Glutamatergic neuron (in vitro differentiated cells): Measurements from ENCODE around the gene CIAPIN1. TPM values are rescaled to one million over a fixed set of nuclear protein-coding genes. Genes with fewer than 3 reads are reported as not detected.

Experiments
- DNase-seq: peaks from one replicate; pipeline ENCODE4 v3.0.0; 2022
- H3K27ac Mint-ChIP-seq: one replicate; pipeline ENCODE4 v1.8.0; 2020; ENCODE audit warnings: mild to moderate bottlenecking, mixed read lengths, inconsistent platforms; ENCODE audit not compliant: unreplicated experiment
- H3K27me3 Mint-ChIP-seq: one replicate; pipeline ENCODE4 v1.8.0; 2020; ENCODE audit warnings: mild to moderate bottlenecking, moderate library complexity, mixed read lengths, inconsistent platforms; ENCODE audit not compliant: unreplicated experiment
- H3K36me3 Mint-ChIP-seq: one replicate; pipeline ENCODE4 v1.8.0; 2020; ENCODE audit warnings: mild to moderate bottlenecking, mixed read lengths, inconsistent platforms; ENCODE audit not compliant: unreplicated experiment
- H3K4me1 Mint-ChIP-seq: one replicate; pipeline ENCODE4 v1.8.0; 2020; ENCODE audit warnings: mild to moderate bottlenecking, low read depth, mixed read lengths, inconsistent platforms; ENCODE audit not compliant: unreplicated experiment
- H3K4me3 Mint-ChIP-seq: one replicate; pipeline ENCODE4 v1.8.0; 2020; ENCODE audit warnings: mild to moderate bottlenecking, mixed read lengths, inconsistent platforms; ENCODE audit not compliant: unreplicated experiment
- H3K9me3 Mint-ChIP-seq: one replicate; pipeline ENCODE4 v1.8.0; 2020; ENCODE audit warnings: mild to moderate bottlenecking, moderate library complexity, mixed read lengths, inconsistent platforms; ENCODE audit not compliant: unreplicated experiment
- total RNA-seq: library from RNA; stranded (reverse); fragmentation: NEBNext Ultra II Directional; extraction: Animal tissue kit (Norgen Biotek cat#: 25700); gene quantifications from one replicate; pipeline ENCODE4 v1.2.1, GENCODE V29; 2021; ENCODE audit not compliant: unreplicated experiment
- TF ChIP-seq, protein P1 (sequence below): fragments of 200-600 bp; sonication (generic); IDR thresholded peaks from one replicate; pipeline ENCODE4 v1.5.0; 2021; ENCODE audit not compliant: partially characterized antibody, unreplicated experiment

CIAPIN1 gene
- total RNA-seq, 1 donor from 2014 or later, result 129 TPM

DNA sequence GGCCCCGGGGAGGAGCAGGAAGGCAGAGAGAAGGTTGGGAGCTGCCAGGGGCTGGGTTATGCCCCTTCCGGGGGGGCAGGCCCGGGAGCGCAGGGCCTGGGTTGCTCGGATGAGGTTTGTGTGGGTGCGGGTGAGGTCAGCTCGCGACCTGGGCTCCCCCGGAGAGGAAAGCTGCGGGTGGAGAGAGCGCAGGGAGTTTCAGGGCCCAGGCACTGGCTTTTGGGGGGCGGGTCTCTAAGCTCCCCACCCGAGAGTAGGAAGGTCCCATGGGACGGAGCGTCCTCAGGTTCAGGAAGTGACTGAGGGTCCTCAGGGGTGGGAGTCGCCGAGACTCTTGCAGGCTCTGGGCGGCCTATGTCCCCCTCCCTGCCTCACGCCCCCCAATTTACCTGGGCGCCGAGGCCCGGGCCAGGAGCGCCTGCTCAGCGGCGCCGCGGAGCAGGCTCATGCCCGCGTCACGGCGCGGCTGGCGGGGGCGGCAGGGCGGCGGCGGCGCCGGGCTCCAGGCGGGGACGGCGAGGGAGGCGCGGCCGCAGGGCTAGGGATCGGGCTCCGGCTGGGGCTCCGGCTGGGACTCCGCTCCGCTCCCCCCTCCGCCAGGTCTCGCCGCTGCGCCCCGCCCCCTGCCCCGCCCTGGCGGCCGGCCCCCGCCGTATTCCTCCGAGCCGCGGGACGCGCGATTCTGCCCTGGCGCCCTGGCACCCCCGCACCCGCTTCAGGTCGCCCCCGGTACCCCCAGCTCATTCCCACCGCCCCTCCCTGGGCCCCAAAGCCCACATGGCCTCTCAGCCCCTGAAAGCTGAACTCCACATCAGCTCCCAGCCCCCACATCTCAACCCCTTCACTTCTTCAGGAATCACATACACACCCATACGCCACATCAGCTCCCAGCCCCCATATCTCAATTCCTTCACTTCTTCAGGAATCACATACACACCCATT is 39.0 kb upstream of the CIAPIN1 start, which contains the start of gene DOK4:
Gene DOK4, minus strand, starts transcription at position 578 of the 942 bp plus-strand sequence. CDS start 6,986 bp downstream, outside the sequence.
- peaks cover 4% of the 10 kb centered on the region for H3K9me3 Mint-ChIP-seq
- peak within 1 kb of the TSS; percentile 20 for H3K27ac Mint-ChIP-seq
- TF ChIP-seq, protein P1, sequence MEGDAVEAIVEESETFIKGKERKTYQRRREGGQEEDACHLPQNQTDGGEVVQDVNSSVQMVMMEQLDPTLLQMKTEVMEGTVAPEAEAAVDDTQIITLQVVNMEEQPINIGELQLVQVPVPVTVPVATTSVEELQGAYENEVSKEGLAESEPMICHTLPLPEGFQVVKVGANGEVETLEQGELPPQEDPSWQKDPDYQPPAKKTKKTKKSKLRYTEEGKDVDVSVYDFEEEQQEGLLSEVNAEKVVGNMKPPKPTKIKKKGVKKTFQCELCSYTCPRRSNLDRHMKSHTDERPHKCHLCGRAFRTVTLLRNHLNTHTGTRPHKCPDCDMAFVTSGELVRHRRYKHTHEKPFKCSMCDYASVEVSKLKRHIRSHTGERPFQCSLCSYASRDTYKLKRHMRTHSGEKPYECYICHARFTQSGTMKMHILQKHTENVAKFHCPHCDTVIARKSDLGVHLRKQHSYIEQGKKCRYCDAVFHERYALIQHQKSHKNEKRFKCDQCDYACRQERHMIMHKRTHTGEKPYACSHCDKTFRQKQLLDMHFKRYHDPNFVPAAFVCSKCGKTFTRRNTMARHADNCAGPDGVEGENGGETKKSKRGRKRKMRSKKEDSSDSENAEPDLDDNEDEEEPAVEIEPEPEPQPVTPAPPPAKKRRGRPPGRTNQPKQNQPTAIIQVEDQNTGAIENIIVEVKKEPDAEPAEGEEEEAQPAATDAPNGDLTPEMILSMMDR, result no peak
- H3K4me3 Mint-ChIP-seq, result peak within 1 kb of the TSS; percentile 84
- H3K4me1 Mint-ChIP-seq, result peaks cover 10% of the 10 kb centered on the region
- DNase-seq, result peak; percentile 90
- H3K36me3 Mint-ChIP-seq, result no peaks in the 10 kb centered on the region
- H3K27me3 Mint-ChIP-seq, result peaks cover 3% of the 10 kb centered on the region

DNA sequence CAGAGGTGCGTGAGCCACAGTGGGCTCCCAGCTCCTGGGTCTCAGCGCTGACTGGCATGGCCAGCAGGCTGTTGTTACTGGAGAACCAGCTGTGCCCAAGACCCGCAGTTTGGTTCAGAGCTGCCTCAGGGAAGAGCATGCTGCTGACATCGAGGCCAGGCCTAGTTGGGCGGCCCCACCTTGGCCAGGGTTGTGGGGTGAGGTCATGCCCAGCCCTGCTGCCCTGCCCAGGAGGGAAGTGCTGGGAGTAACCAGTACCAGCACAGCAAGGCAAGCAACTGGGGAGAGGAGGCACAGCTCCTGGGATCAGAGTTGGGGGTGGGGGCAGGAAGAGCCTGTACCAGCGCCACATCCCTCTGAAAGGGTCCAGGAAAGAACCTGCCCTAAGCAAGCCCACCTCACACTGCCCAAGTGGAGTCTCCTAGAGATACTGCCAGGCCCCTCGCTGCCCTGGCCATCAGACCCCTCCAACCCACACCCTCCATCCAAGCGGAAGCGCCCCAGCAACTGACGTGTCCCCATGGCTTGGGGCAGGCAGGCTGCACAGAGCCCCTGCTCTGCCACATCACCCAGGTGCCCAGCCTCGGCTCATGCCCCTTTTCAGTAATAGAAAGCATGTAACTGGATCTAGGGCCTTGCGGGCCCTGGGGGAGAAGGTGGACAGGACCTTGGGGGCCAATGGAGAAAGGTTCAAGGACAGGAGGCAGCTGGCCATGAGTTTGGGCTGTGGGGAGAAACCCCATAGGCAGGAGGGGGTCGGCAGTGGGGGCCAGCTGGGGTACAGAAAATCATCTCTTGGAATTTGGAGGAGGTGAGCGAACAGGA is 38.1 kb upstream of the CIAPIN1 start:
- Mint-ChIP-seq H3K27me3 (peaks cover 5% of the 10 kb centered on the region), H3K27ac (no peak overlapping the region), H3K9me3 (peaks cover 4% of the 10 kb centered on the region), H3K4me3 (peak overlapping the region; percentile 84), H3K36me3 (no peaks in the 10 kb centered on the region), H3K4me1 (peaks cover 12% of the 10 kb centered on the region)
- TF ChIP-seq, protein P1, result no peak
- DNase-seq, result no peak

DNA sequence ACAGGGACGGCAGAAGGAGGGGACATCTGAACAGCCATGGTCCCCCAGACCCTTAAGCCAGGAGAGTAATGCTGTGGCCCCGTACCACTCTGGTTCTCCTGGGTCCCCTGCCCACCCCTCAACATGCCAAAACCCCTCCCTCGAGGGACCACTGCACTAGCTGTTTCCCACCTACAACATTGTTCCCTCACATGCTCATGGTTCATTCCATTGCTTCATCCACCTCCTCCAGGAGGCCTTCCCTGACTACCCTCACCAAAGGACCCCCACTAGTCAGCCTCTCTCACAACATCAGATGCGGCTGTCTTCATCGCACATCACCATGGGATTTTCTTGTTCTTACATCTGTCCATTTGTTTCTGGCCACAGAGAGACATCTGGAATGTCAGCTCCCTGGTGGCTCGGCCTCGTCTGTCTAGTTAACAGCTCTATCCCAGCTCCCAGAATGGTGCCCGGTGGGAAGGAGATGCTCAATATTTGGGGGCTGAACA is 37.4 kb upstream of the CIAPIN1 start:
- Mint-ChIP-seq H3K4me1 (peaks cover 13% of the 10 kb centered on the region), H3K27me3 (peaks cover 5% of the 10 kb centered on the region), H3K27ac (no peak overlapping the region), H3K36me3 (no peaks in the 10 kb centered on the region), H3K9me3 (peaks cover 4% of the 10 kb centered on the region), H3K4me3 (peak overlapping the region; percentile 84)
- DNase-seq, result no peak
- TF ChIP-seq, protein P1, result no peak

DNA sequence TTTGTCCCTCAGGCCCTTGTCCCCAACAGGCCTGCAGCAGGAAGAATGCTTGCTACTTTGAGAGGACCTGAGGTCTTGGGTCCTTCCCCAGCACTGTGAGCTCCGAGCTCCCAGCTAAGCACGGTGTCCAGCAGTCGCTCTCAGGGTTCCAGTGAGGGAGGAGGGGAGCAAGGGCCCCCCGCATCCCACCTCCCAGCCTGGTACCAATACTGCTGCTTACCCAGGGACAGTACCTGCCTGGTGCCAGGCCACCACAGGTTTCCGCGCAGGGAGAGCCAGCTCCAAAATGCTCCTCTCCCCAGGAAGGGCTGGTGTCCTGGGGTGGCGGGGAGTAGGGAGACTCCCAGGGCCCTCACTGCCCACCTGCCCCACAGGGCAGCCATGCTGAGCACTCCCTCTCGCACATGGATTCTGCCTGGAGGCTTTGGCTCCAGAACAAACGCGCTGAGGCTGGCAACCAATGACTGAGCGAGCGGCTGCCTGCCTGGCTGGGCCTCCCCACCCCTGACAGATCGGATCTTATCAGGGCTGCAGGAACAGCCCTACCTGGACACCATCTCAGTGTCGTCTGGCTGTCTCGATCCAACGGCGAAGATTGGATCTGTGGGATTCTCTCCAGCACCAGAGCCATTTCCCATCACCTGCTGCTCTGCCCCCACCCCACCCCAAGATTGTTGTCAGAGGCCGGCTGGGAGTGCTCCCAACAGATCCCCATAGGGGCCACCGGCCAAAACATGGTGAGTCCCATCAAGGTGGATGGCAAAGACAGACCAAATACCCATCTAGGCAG is 36.7 kb upstream of the CIAPIN1 start:
- peaks cover 4% of the 10 kb centered on the region for H3K9me3 Mint-ChIP-seq
- TF ChIP-seq, protein P1, result no peak
- H3K4me1 Mint-ChIP-seq, result peaks cover 16% of the 10 kb centered on the region
- H3K27me3 Mint-ChIP-seq, result peaks cover 7% of the 10 kb centered on the region
- DNase-seq, result no peak
- H3K4me3 Mint-ChIP-seq, result no peak overlapping the region
- H3K36me3 Mint-ChIP-seq, result no peaks in the 10 kb centered on the region
- H3K27ac Mint-ChIP-seq, result no peak overlapping the region
